Stimulated activated CD8-positive, alpha-beta memory T cell treated with anti-CD3 and anti-CD28 coated beads, Interleukin-4, amount 100 ng/mL, for 24 hours (primary cell): Measurements from ENCODE around the gene ANKS3.

Experiments used
- DNase-seq: peaks from one replicate; pipeline ENCODE4 v3.0.0-alpha.2; 2020; ENCODE audit warnings: low read depth

ANKS3 gene

GRCh38 chr16:4684058-4684715, 49.9 kb downstream of the ANKS3 start:
- no peak for DNase-seq

GRCh38 chr16:4683255-4684057, 50.6 kb downstream of the ANKS3 start:
- no peak for DNase-seq

- no peak for DNase-seq
These were observed 51.3 kb downstream of the ANKS3 start for GRCh38 chr16:4682616-4683254.

- no peak for DNase-seq
These were observed 51.9 kb downstream of the ANKS3 start for GRCh38 chr16:4682084-4682591.

GRCh38 chr16:4681471-4682083, 52.5 kb downstream of the ANKS3 start:
- DNase-seq = no peak

- no peak for DNase-seq
These were observed 53.2 kb downstream of the ANKS3 start for GRCh38 chr16:4680673-4681470.

GRCh38 chr16:4679850-4680636, 54.0 kb downstream of the ANKS3 start:
- DNase-seq = no peak

- no peak for DNase-seq
These were observed 54.8 kb downstream of the ANKS3 start for GRCh38 chr16:4679156-4679849.

GRCh38 chr16:4678596-4678995, 55.5 kb downstream of the ANKS3 start:
- DNase-seq = no peak

GRCh38 chr16:4677994-4678393, 56.1 kb downstream of the ANKS3 start:
- no peak for DNase-seq

GRCh38 chr16:4677390-4677789, 56.7 kb downstream of the ANKS3 start:
- no peak for DNase-seq

- no peak for DNase-seq
These were observed 57.2 kb downstream of the ANKS3 start for GRCh38 chr16:4676831-4677230.

GRCh38 chr16:4675864-4676786, 57.9 kb downstream of the ANKS3 start:
- DNase-seq = peak; percentile 38

- no peak for DNase-seq
These were observed 59.0 kb downstream of the ANKS3 start for GRCh38 chr16:4674926-4675530.

- no peak for DNase-seq
These were observed 60.6 kb downstream of the ANKS3 start for GRCh38 chr16:4673387-4674046.

- DNase-seq = no peak
These were observed 65.6 kb downstream of the ANKS3 start for GRCh38 chr16:4668313-4668960.

- no peak for DNase-seq
These were observed 66.7 kb downstream of the ANKS3 start for GRCh38 chr16:4667203-4667963.
